Suppressor macrophage treated with lipopolysaccharide for 4 hours (primary cell): ENCODE data around the gene MYBPC3.
A peak's percentile ranks its signal among the peaks of the same experiment; 100 is the strongest.
"Not testable (repeated sequence)": the region's sequence is repeated elsewhere in the genome, so short reads cannot be mapped to it uniquely, and the experiment has no call there.

Source experiments
- DNase-seq: peaks from one replicate; pipeline ENCODE4 v3.0.0-alpha.2; 2020

MYBPC3 gene

DNA sequence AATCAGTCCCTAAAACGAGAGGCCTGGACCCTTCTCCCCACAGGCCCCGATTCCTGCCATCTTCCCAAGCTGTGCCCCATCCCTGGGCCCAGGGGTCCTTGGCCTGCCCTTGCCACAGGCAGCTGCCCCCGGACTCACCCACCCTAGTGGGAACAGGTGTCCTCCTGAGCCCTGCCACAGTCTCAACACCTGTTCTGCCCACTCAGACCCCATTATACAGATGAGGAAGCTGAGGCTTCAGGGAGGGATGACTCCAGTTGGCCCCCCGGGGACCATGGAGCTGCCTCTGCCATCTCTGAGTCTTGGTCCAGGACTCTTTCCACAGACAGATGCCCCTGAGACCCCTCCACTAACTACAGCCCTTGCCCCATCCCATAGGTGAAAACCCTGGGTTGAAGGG, 15.9 kb downstream of the MYBPC3 start:
- no peak for DNase-seq

DNA sequence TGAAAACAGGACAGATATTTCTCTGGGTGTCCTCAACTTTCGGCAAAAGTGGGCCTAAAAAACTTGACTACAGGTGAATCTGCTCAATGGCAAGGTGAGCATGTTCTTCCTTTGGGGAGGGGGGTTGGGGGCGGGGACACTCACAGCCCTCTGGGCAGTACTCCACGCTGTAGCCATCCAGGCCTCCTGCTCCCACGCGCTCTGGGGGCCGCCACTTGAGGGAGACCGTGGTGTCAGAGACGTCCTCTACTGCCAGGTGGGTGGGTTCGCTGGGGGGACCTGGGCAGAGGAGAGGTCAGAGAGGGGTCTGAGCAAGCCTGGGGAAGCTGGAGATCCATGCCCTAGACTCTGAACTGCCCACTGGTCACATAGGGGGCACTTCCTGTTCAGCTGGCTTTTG, 16.8 kb downstream of the MYBPC3 start:
- no peak for DNase-seq

DNA sequence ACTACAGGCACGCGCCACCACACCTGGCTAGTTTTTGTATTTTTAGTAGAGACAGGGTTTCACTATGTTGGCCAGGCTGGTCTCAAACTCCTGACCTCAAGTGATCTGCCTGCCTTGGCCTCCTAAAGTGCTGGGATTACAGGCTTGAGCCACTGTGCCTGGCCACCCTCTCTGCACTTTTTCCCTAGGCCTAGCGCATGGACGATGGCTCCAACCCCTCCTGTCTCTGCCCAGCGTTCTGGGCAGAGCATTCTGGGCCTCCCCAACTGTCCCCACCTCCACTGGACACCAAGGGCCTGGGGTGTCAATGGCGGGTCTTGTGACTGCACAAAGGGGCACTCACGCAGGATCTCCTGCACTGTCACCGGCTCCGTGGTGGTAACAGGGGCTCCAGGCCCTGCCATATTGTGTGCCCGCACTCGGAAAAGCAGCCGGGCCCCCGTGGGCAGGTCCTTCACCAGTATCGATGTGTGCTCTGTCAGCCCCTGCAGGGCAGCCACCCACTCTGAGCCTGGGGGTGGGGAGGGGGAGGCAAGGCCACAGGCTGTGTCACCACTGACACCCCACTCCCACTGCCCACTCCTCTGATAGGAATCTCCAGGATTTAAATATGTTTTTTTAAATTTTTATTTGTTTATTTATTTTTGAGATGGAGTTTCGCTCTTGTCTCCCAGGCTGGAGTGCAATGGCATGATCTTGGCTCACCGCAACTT, 17.6 kb downstream of the MYBPC3 start:
- not testable (repeated sequence) for DNase-seq

- no peak for DNase-seq
Observed at GRCh38 chr11:47333886-47334443, 18.5 kb downstream of the MYBPC3 start.

DNA sequence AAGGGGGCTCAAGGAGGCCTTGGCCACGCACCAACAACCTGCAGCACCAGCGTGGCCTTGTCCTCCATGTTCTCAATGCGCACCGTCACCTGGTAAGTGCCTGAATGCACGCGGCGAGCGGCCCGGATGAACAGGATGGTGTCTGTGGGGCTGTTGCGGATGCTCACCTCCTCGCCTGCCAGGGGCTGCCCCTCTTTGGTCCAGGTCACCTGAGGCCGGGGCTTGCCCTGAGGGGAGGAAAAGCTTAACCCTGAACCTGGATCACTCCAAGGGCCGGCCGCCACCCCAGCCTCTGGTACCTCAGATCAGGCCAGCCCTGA, 19.0 kb downstream of the MYBPC3 start:
- no peak for DNase-seq

DNA sequence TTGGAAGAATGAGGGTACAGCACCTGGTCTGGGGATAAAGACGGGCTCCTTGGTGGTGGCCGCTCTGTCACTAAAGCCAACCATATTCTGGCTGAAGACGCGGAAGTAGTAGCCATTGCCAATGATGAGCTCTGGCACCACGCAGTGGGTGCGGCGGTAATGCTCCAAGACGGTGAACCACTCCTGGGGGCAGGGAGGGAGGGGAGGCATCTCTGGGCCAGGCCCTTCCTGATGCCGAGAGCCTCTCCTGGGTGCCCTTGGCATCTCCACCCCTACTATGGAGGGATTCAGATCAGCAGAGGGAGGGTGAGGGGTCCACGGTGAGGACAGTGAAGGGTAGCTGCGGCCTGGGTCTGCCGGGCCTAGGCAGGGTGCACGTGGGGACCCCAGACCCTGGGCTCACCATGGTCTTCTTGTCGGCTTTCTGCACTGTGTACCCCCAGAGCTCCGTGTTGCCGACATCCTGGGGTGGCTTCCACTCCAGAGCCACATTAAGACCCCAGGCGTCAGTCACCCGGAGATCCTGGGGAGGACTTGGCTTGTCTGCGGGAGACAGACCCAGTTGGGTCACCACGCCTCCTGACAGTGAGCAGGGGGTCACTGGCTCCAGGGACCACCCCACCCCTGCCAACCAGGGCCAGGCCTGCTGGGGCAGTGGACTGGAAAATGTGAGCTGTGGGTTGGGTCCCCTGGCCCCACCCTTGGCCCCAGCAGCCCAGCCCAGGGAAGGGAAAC, 19.5 kb downstream of the MYBPC3 start:
- DNase-seq, result no peak

DNA sequence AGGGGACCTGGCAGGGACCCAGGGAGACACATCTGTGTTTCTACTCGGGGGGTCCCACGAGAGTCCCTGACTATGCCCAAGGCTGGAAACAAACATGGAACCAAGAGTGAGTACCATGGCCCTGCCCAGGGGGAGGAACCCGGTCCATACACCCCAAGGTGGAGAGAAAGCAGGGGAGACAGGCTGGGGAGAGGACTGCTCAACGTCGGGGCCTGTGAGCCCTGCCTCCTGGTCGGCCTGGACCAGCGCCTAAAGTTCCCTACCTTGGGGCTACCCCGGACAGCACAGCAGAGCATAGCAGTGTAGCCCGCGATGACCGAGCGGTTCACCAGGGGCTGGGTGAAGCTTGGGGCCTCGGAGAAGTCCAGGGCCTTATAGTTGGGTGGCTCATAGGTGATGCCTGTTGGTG, 20.2 kb downstream of the MYBPC3 start:
- no peak for DNase-seq

DNA sequence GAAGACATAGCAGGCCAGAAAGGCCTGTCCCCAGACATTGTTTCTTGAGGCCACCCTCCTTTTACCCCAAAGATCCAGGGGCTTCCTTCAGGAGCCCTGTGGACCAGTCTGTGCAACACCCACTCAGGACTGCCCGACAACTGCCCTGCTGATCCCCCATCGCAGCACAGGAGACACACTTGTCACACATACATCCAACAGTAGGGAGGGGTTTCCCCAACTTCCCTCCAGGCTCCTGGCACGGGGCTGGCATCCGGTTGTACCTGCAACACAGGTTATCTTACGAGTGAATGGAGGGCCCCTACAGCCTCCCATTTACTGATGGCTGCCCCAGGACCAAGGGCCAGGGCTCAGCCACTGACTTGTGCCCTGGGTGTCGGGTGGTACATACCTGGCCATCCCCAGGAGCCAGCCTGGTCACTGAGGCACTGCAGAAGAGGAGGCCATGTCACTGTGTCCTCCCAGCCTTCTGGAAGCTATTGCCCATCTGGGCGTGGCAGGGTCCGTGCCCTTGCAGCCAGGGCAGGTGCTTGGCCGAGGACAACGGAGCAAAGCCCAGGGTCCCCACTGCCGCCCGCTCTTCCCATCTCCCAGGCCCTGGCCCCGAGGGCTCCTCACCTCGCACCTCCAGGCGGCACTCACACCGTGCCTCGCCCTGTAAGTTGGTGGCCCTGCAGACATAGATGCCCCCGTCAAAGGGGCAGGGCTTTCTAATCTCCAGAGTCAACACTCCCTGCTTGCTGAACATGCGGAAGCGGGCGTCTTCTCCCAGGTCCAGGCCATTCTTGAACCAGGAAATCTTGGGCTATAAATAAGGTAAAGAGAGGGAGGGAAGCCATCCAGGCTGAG, 20.8 kb downstream of the MYBPC3 start:
- DNase-seq, result no peak

GRCh38 chr11:47329987-47330931, 22.2 kb downstream of the MYBPC3 start:
- DNase-seq, result no peak

- no peak for DNase-seq
Observed at GRCh38 chr11:47329431-47329986, 23.0 kb downstream of the MYBPC3 start.

GRCh38 chr11:47328449-47329390, 23.8 kb downstream of the MYBPC3 start:
- DNase-seq, result peak; percentile 60

GRCh38 chr11:47327949-47328348, 24.6 kb downstream of the MYBPC3 start:
- DNase-seq, result no peak

DNA sequence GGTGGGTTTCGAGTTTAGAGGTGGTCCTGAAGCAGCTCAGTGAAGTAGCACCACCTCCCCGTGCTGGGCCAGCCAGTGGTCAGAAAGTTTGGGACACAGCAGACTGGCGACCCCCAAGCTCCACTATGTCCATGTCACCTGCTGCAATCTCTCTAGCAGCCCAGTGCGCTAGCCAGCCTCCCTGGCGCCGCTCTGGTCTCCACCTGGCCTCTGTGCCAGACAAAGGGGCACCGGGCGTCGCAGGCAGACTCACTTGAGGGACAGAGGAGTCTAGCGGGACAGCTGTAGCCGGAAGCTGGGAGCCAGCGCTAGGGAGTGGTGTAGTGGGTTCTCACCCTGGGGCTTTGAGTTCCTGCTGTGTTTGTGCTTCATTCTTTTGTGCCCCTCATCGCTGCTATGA, 25.5 kb downstream of the MYBPC3 start:
- DNase-seq, result no peak

- DNase-seq, result no peak
Observed at GRCh38 chr11:47326198-47326597, 26.3 kb downstream of the MYBPC3 start.

DNA sequence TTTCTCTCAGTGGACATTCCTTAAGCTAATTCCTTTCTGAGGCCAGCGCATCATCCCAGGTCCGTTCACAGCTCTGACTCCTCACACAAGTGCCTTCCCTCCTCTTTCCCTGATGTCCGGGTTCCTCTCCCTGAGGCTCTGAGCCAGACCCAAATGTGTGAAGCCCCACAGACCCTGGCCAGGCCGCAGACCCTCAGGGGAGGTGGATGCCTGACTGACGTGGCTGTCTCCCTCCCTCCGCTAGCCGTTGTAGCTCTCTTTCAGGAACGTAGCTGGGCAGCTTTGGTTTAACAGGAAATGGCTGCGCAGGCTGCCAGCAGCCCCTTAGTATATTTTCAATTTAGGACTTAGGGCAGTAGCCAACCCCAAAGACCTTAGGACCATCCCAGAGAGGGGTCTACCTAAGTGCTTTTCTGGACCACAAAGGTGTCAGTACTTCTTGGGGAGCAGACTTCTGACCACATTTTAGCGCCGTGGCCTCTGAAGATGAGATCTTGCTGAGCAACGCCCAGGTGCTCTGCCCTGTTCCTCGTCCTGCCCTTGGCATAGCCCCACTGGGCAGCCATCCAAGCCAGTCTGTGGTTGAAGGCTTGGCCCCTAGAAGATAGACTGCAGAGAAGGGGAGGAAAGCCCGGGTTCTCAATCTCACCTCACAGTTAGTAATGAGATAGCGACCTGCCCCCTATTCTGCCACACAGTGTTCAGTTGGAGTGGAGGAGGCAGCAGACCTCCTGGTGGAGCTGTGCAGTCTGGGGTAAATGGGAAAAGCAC, 27.0 kb downstream of the MYBPC3 start:
- DNase-seq, result no peak

GRCh38 chr11:47324520-47324919, 28.0 kb downstream of the MYBPC3 start:
- DNase-seq, result no peak

DNA sequence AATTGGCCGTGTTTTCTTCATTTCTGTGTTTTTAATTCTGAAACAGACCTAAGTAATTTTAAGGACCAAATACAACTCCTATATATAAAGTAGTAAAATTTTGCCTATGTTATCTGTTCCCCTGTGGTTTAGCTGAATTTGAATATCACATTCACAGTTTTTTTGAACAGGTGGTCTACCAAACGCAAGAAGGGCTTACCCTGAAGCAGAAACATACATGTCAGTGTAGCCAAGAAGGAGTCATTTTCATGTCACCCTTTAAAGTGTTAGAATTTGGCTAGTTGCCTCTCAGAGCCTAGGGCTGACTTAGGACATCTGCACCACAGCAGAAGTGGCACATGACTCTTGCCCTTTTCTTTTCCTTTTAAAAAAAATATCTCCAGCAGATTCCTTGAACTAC, 34.3 kb downstream of the MYBPC3 start:
- DNase-seq, result no peak

DNA sequence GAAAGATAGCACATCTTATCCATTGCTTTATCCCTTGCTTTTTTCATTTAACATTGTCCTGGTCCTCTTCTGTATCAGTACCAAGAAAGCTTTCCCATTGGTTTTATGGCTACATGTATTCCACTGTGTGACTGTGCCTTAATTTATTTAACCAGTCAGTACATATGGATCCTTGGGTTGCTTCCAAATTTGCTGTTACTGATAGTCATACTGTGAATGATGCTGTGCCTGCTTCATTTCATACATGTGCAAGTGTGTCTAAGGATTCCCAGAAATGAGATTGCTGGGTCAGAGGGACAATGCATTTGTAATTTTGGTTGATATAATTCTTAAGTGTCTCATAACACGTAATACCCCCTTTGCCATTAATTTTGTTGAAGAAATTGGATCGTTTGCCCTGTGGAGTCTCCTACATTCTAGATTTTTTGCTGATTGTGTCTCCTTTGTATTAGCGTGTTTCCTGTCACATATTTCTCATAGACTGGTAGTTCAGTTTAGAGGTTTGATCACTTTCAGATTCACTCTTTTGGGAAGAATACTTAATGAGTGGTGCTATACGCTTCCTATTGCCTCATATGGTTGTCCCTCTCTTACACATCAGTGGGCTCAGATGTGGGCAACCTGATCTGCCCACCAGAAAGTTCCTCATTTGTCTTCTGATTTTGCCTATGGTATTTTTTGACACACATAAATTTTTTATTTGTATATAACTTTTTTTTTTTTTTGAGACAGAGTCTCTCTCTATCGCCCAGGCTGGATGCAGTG, 35.3 kb downstream of the MYBPC3 start:
- DNase-seq, result peak; percentile 58

GRCh38 chr11:47316501-47316900, 36.0 kb downstream of the MYBPC3 start:
- DNase-seq, result not testable (repeated sequence)
